DMS114 treated with DMSO at 0.1 percent for 48 hours (cell line): ENCODE results near the gene ST6GALNAC4.
"Not testable (repeated sequence)": the region's sequence is repeated elsewhere in the genome, so short reads cannot be mapped to it uniquely, and the experiment has no call there.

ENCODE experiments used
- DNase-seq: peaks from one replicate; lab custom pipeline; 2025; ENCODE audit not compliant: unreplicated experiment; lab: John Stamatoyannopoulos, UW

Gene ST6GALNAC4

DNA sequence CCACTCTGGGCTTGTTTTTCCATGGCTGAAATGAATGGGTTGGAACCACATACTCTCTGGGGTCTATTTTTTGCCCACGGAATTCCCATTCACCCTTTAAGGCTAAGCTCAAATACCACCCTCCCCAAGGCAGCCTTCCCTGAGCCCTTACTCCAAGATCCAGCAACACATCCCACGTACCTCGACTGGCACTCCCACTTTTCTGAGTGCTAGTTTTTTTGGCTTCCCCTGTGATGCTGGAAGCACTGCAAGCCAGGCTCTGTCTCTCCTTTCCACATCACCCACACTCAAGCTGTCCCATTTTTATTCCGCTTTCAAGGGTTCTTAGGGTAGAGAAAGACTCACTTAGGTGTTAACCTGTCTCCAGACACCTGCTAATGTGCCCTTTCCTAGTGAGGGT is 23.4 kb downstream of the ST6GALNAC4 start:
- no peak for DNase-seq

DNA sequence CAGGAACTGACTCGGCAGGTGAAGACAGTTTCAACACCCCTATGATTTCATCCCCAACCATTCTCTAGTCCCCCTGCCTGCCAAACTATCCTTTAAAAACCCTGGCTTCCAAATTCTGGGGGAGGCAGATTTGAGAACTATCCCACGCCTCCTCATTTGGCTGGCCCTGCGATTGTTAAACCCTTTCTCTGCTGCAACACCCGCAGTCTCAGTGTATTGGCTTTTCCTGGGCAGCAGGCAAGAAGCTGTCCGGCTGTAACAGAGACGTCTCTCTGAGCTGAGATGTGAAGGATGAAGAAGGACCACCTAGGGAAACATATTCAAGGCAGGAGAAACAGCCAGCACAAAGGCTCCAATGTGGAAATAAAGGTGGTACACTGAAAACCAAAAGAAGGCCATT is 24.0 kb downstream of the ST6GALNAC4 start:
- no peak for DNase-seq

DNA sequence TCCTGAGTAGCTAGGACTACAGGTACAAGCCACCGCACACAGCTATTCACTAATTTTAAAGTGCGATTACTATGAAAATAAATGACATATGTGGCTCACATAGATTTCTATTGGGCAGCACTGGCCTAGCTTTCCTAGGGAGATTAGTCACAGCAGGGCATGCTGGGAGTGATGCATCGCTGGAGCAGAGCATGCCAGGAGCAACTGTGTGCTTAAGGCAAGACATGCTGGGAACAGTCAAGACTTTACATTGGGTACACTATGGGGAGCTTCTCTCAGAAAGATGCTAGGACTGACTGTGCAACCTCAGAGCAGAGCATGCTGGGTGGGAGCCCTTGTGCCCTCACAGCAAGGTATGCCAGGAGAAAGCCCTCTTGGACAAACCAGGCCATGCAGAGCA is 26.8 kb downstream of the ST6GALNAC4 start:
- DNase-seq, result no peak

DNA sequence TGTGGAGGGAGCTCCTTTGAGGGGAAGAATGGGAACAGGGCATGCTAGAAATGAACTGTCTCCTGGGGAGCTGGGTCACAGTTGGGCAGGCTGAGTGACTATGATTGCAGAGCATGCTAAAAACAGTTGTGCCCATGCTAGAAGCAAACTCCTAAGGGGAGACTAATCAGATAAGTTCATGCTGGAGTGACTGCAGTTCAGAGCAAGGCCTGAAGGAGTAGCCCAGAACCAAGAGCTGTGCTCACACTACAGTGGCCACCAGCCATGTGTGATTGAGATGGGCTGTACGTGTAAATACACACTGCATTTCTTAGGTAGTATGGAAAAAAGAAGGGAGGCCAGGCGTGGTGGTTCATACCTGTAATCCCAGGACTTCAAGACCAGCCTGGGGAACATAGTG is 29.0 kb downstream of the ST6GALNAC4 start:
- peak; percentile 30 for DNase-seq

DNA sequence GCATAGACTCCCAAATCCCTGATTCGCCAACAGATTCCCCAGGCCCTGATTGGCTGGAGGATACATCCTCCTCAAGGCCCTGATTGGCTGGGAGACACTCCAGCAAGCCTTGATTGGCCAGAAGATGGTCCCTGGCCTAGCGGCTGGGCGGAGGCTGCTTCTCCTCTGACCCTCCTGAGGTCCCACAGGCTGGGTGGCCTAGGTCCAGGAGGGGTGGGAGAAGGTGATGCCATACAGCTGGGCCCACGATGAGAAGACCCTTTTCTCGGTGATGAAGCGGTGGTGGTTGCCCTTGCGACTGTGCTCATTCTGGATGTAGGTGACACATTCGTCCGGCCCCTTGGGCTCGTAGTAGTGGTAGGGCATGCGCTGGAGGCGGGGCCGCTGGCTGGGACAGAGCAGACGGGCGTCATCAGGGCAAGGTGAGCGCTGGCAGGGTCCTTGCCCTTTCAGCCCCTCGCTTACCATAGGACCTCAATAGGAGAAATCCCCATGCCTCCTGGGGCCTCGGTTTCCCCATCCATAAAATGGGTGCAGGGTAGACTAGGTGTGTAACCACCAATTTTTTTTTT is 30.4 kb downstream of the ST6GALNAC4 start:
- DNase-seq, result no peak

DNA sequence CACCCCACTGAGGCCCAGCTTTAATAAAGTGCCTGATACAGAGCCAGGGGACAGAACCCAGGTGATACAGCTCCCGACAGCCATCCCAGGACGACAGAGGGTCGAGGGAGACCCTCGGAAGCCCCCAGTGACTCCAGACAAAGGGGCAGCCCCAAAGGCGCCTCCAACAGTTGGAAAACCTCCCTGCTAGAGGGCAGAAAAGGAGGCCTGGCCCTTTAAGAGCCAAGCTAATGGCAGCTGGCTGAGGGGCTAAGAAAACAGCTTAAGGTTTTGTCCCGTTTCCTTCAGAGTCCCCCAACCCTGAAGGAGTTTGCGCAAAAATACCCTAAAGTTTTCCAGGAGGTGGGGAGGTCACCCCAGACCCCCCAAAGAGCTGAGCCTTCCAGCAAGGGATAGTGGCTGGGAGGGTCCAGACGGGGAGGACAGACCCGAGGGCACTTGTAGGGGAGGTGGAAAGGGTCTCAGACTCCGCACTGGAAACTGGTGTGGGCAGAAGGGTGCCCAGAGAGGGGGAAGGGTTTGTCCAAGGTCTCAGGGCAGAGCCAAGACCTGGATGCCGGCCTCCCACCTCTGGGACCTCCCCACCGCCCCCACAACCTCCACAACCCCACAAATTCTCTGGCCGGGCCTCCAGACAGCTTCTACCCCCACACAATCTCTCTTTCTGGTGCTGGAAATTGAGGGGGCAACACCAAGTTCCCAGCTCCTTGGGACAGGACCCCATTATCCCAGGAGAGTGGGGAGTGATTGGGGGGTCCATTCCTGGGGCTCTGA is 31.1 kb downstream of the ST6GALNAC4 start:
- no peak for DNase-seq

DNA sequence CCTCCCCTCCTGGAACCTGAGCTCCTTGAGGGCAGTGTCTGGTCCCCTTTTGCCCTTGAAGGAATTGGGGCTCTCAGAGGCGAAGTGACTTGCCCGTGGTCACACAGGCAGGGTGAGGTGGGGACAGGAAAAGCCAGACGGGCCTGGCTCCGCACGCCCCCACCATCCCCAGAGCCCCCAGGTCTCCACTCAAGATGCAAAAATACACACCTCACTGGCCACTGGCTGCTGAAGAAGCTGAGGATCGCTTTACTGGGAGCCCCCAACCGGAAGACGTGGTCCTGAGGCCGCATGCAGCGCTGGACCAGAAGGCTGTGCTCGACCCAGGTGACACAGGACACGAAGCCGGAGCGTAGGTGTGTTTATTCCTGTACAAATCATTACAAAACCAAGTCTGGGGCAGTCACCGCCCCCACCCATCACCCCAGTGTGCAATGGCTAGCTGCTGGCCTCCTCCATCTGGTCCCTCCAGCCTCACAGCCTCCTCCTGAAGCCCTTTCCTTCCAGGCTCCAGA is 31.8 kb downstream of the ST6GALNAC4 start:
- DNase-seq, result no peak

DNA sequence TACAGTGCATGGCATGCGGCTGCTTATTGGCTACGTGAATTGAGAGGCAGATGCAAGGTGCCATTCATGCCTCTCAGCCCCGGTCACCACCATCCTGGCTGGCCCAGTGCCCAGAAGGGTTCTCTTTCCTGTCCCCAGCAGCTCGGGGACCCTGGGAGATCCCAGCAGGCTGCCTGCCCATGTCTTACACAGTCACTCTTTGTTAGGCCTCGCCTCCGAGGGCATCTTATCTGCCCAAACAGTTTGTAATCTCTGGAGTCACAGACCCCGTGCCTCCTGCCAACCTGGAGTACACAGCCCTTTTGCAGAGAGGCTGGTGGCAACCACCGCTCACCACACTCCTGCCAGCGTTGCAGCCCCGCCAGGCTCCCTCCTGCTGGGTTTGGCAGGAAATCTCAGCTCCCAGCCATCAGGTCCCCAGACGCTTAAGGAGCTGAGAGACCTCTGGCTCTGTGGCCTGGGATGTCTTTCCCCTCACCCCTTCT is 32.4 kb downstream of the ST6GALNAC4 start:
- no peak for DNase-seq

DNA sequence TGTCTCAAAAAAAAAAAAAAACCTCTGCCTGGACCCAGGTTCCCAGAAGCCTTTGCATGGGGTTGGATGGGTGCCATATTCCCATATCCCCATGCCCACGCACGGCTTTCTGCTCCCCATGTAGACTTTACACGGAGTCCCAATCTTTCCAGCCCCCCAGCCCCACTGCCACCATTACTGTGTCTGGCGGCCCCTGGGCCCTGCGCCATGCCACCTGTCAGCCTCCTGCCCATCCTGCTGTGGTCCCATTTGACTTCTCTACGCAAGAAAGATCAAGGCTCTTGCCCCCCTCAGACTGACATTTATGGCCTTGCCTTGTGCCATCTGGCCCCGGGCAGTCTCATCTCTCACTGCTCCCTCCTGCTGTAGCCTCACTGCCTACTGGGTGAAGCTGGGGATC is 32.9 kb downstream of the ST6GALNAC4 start:
- no peak for DNase-seq

DNA sequence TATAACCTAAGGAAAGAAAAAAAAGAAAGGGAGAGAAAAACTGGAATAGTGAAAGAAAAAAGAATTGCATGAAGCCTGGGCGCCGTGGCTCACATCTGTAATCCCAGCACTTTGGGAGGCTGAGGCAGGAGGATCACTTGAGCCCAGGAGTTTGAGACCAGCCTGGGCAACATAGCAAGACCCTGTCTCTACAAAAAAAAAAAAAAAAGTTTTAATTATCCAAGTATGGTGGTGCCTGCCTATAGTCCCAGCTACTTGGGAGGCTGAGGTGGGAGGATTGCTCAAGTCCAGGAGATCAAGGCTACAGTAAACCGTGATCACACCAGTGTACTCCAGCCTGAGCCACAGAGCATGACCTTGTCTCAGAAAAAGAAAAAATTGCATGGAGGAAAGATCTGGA is 35.1 kb downstream of the ST6GALNAC4 start:
- not testable (repeated sequence) for DNase-seq

DNA sequence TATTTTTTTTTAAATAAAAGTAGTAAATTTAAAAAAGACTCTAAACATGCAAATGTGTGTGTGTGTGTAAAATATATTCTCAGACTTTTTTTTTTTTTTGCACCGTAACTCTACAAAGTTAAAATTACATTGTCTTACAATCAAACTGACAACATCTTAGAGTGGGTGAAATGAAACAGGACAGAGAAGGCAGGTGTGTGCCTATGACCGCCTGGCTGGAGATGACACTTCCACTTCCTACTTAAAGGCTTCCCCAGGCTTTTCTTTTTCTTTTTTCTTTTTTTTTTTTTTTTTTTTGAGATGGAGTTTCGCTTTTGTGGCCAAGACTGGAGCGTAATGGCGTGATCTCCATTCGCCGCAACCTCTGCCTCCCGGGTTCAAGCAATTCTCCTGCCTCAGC is 36.7 kb downstream of the ST6GALNAC4 start:
- DNase-seq, result no peak

DNA sequence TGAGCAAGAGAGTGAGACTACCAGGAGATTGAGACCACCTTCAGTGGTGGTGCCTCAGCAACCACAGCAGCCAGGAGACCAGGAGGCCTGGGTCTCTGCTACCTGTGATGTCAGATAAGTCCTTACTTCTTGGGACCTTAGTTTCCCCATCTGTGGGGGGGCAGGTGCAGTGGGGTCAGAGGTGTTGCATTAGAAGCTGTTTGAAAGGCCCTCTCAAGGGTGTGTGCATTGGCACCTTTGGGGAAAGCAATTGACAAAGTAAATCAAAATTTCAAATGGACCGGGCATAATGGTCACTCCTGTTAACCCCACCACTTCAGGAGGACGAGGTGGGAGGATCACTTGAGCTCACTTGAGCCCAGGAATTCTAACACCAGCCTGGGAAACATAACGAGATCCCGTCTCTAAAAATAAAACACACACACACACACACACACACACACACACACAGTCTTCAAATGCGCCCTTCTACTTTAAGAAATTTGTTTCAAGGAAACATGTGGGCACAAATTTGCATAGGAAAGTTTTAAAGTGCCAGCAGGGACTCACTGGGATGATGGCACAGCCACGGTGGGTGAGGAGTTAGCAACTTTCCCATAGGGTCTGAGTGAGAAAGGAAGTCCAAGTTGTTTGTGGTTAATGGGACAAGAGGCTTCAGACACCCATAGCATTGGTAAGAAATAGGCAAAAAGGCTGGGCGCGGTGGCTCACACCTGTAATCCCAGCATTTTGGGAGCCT is 38.0 kb downstream of the ST6GALNAC4 start:
- no peak for DNase-seq

DNA sequence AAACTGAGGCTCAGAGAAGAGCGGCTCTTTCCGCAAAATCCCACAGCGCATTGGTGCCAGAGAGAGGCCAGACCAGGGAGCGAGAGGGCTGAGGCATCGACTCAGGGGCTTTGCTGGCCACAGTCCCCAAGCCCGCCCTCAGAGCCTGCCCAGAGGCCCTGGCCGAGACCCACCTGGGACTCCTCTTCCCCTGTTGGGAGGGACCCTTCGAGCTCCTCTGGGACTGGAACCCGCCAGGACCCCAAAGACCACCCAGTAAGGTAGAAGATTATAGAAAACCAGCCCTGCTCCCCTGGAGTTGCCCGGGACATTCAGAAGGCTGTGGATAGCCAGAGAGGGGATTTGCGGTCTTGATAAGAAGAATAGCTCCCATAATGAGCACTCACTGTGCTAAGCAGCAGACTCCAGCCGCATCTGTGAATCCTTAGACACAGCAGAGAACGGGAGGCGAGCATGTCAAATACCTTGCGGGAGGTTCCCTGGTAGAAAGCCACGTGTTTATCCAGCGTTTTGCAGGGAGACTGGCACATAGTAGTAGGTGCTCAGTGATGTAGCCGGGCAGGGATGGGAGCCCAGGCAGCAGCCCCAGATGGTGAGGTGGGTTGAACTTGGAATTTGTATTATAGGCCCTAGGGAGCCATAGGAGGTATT is 38.7 kb downstream of the ST6GALNAC4 start:
- DNase-seq, result no peak

DNA sequence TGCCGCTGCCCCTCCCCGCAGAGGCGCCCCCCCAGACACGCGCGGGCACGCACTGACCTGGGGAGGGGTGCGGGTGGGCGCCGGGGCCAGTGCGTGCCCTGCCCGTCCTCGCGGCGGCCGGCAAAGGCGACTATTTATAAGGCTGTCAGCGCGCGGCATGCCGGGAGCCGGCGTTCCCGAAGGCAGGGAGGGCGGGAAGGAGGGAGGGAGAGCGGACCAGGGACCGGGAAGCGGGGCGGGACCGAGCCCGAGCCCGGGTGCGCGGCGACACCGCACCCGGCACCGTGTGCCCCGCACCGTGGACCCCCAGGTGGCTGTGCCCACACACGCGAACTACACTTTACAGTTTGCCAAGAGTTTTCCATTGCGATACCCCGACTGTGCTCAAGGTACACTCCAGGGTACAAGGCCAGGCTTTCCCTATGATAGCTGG is 39.3 kb downstream of the ST6GALNAC4 start, which contains the start of gene AK1:
Gene AK1 (minus strand): TSS at position 110 of the 433 bp plus-strand sequence. CDS start 3,058 bp downstream, outside the sequence.
- no peak for DNase-seq

DNA sequence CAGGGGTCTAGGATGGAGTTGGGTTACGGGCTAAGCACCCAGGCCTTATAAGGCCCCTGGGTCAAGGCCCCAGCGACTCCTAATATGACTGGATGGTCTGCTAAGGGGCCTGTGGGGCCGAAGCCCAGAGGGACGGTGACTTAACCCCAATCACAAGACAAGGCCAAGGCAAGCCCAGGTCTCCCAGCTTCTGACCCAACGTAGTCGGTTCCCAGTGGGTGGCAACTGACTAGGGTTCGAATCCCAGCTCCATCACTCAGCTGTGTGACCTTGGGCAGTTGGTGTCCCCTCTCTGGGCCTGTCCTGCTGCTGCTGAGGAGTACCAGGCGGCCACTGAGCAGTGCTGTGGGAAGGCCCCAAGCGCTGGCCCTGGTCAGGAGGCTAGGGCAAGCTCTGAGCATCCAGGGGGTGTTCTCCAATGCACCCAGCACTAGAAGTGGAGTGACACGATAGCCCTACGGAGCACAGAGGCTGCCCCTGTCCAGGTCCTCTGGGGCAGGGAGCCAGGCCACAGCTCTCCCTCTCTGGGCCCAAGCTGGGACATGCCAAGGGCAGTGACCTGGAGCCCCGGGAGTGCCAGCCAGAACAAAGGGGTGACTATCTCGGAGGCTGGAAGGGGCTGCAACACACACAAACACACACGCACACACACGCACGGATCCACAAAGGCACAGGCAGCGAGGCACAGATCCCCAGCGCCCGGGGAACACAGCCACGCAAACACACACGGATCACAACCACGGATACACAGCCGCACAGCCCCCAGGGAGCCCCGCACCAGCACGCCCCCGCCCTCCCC is 39.9 kb downstream of the ST6GALNAC4 start:
- DNase-seq, result no peak

DNA sequence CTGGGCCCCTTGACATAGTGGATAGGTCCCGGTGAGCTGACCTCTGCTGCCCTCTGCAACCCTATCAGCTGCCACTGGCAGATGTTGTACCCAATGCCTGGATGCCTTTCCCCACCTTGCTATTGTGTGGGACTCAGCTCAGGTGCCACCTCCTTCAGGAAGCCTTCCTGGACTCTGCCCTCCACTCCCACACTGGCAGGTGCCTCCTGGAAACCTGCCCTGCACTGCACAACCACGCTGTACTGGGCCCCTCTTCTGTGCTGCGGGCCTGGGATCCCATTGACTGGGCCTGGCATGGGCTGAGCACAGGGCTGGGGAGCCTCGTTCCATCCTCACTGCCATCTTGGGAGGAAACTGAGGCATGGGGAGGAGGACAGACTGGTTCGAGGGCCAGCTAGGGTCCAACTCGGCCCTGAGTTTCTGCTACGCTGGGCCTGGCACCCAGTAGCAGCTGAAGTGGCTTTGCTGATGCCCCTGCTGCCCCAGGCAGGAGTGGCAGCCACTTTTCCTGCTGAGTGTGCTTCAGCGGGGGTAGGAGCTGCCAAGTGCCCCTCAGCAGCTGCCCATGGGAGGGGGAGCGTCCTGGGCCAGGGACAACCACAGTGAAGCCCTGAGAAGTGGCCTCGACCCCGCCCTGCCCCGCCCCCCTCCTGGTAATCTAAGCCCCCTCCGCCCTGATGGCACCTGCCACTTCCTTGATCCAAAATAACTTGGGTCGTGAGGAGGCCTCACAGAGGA is 40.6 kb downstream of the ST6GALNAC4 start:
- DNase-seq, result no peak

DNA sequence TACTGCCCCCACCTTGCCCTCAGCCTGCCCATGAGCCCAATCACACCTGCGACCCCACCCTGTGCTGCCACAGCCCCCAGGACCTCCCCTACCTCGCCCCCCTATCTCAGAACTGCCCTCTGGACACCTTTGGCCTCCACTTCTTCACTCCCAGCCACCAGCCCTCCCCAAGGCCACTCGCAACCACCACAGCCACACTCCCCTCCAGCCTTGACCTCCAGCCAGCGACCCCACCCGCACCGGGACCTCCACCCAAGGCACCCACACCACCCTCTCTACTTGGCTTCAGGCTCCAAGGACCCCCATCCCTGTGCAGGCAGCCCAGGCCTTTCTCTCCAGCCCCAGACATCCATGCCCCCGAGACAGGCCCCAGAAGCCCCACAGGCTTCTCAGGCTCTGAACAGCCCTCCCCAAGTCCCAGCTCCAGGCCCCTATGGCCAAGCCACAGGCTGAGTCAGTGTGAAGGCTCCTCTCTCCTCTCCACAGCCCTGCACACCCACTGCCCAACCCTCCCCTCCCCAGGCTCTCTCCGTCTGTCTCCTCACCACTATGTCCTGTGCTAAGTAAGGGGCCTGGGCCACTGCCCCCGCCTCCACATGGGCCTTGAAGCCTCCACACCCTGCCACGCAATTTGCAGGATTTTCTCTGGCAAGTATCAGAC is 41.4 kb downstream of the ST6GALNAC4 start:
- no peak for DNase-seq

DNA sequence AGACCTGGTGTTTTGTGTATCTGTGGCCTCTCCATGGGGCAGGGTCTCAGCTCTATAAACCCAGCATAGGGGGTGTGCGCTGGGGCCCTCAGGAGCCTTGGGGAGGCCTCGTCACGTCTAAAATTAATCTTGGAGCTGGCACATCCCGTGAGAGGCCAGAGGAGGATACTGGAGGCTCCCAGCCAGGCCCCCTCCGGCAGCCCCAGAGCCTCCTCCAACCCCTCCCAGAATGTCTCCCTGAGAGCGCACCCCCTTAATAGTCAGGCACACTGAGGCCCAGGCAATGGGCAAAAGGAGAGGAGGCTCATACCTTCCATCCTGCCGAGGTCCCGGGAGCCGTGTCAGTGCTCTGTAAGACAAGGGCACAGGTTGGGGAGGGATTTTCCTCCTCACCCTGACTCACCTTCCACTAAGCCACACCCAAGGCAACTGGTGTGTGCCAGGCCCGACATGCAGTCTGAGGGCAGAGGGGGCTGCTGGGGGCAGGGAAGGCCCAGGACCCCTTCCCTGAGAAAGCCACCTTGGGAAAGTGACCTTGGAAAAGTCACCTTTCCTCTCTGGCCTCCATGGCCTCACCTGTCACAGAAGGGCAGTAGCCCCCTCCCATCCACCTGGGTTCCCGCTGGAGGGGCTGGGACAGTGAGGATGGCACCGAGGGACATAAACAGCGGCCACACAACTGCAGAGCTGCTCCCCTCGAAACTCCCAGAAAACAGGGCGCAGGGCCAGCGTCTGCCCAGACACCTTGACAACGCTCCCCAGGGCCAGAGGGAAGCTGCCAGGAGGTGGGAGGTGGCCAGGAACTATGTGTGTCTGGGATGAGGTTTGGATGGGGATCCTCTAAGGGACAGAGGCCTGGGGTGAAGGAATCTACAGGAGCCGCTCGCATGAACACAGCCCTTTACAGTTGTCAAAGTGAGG is 42.3 kb downstream of the ST6GALNAC4 start:
- no peak for DNase-seq
